GM18519 (cell line): ENCODE results near the gene ZNF541.

Source experiments
- ATAC-seq: cut with Tn5 transposase; IDR thresholded peaks from one replicate; pipeline ENCODE4 v1.9.1; 2021; ENCODE audit warnings: mild to moderate bottlenecking, moderate library complexity; ENCODE audit not compliant: unreplicated experiment, low FRiP score

The ZNF541 gene

DNA sequence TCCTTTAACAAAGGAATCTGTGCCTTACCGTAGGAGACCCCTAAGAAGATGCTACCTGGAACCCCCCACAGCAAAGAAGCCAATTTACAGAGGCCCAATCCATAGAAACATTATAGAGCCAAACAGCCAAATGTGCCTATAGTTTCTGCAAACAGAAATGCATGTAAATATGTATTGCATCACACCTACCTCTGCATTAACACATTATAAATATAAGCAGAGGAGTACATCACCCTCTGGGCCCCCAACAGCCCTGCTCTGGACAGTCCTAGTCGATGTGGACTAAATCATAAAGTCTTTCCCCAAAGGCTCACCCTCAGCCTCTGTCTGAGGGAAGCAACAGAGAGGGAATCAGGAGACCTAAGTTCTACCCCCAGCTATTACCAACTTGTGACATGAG lies 25.7 kb downstream of the ZNF541 start:
- ATAC-seq, result no peak

DNA sequence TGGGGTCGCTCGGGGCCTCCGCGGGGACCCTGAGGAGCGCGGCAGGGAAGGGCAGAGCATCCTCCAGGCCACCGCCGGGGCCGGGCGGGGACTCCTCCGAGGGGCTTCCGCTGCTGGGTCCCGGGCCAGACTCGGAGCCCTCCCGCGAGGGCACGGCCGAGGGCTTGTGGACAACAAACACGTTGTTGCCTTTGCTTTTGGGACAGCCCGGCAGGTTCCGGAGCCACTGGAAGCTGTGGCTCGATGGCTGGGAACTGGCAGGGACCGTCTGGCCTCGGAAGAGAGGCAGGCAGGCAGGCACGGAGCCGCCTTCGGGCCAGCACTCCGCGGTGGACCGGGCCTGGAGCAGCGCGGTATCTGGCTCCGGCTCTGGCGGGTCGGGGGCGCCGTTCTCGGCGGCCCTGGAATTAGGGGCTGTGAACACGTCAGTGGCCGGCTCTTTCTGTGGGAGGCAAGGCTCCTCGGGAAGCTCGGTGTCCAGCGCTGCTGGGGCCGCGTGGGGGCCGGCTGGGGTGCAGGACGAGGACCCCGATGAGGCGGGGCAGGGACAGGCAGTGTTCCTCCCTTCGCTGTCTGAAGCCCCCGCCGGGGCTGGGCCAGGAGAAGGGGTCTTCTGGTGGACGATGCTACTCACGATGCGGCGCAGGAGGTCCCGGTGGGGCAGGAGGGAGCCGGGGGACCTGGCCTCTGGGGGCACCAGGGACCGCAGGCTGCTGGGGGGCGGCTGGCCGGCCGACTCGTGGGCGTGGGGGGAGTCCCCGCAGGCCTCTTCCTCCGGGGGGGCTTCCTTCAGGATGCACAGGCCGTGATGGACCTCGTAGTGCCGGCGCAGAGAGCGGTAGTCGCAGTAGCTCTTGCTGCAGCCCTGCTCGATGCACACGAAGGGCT lies 27.6 kb downstream of the ZNF541 start:
- ATAC-seq, result no peak

DNA sequence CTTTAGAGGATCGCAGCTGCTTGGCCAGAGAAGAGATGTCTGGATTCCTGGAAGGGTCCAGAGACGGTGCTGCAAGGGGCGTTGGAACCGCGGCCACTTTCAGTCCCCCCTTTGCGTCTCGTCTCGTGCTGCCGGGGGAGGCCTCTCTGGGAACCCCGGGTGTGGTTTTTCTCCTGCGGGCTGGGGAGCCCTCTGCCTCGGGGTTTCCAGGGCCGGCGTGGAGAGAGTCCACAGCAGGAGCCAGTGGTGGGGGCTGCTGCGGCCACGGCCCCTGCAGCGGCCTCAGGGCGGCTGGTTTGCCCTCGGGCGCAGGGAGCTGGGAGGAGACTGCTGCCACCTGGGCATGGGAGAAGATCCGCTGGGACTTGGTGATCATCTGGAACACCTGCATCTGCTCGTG lies 28.5 kb downstream of the ZNF541 start:
- ATAC-seq, result no peak

DNA sequence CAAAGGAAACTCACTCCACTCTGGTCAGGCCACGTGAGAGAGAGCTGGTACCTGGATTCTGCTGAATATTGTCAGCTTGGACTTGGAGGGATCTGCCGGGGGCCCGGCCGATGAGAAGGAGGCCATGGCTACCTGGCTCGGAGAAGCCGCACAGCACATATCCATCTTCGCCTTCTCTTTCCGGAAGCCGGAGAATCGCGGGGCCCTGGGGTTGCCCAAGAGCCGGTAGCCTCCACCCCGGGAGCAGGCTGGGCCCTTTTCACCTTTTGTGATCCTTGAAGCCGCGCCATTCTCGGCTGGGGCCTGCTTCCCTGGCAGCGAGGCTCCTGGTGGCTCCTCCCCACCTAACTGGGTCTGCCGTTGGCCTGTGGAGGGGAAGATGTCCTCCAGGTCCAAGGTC lies 28.9 kb downstream of the ZNF541 start:
- no peak for ATAC-seq

DNA sequence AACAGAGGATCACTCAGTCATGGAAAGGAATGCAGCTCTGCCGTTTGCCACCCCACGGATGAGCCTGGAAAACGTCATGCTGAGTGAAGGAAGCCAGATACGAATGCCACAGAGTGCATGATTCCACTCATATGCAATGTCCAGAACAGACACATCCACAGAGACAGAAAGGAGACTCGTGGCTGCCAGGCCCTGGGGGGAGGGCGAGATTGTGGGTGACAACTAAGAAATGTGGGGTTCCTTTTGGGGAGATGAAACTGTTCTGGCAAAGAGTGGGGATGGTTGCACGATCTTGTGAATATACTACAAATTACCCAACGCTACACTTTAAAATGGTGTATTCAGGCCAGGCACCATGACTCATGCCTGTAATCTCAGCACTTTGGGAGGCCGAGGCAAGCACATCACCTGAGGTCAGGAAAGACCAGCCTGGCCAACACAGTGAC lies 30.9 kb downstream of the ZNF541 start:
- ATAC-seq, result no peak

DNA sequence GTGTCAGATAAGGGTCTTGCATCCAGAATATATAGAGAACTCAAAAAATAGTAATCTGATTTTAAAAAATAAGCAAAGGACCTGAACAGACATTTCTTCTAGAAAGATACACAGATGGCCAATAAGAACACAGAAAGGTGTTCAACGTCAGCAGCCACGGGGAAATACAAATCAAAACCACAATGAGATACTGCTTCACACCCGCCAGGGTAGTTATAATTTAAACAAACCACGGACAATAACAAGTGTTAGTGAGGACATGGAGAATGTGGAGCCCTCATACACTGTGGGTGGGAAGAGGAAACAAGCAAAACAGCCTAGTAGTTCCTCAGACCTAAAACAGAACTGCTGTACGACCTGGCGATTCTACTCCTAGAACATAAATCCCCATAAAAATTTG lies 31.4 kb downstream of the ZNF541 start:
- ATAC-seq, result no peak

DNA sequence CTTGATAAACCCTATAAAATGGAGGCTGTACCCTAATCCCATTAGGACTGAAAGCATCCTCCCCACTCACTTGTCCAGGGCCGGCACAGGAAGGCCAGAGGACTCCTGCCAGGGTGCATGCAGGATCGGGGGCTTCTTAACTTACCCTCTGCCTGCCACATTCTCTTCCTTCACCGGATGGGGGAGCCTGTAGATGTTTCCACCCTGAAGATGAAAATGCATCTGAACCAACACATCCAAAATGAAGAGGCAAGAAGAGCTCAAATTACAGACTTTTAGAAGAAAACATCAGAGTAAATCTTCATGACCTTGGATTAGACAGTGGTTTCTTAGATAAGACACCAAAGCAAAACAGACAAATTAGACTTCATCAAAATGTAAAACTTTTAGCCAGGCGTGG lies 32.2 kb downstream of the ZNF541 start:
- no peak for ATAC-seq

DNA sequence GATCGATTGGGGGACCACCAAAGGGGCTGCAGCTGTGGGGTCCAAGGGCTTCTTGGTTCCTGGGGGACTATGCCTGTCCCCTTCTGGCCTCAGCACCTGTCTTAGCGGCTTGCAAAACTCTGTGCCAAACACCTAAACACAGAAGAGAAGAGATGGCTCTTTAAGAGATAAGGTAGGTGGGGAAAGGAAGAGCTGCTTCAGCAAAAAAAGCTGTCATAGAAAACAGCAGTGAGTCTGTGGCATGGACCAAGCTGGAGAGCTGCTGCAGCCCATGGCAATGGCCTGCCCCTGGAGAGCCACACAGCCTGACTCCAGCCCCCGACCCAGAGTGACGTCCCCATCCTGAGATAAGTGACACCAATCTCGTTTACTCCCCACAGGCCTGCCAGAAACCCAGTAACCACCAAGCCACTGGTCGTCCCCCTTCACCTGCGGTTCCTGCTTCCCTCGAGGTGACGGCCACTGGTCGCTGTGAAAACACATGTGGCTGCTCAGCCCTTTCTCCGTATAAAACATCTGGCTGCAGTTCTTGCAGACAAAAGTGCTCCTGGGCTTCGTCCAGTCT lies 33.1 kb downstream of the ZNF541 start:
- ATAC-seq, result no peak

DNA sequence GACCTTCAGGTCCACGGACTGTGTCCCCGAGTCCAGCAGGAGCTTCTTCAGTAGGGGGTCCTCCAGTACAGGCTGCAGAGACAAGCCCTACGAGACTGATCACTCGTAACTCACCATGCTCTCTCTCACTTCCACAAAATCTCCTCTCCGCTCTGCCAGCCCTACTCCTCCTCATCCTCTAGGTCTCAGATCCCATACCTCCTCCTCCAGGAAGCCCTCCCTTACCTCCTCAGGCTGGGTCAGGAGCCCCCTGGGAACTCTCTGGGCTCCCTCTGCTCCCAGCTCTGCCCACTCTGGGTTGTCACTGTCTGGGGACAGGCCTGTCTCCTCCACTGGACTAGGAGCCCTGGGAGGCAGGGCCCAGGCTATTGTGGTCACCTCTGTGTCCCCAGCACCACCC lies 34.1 kb downstream of the ZNF541 start:
- no peak for ATAC-seq

DNA sequence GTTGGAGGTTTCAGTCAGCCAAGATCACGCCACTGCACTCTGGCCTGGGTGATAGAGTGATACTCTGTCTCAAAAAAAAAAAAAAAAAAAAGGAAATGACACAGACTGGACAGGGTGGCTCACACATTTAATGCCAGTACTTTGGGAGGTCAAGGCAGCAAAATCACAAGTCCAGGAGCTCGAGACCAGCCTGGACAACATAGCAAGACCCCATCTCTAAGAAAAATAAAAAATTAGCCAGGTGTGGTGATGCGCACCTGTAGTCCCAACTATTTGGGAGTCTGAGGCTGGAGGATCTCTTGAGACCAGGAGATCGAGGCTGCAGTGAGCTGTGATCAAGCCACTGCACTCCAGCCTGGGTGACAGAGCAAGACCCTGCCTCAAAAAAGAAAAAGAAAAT lies 35.5 kb downstream of the ZNF541 start:
- ATAC-seq, result no peak

DNA sequence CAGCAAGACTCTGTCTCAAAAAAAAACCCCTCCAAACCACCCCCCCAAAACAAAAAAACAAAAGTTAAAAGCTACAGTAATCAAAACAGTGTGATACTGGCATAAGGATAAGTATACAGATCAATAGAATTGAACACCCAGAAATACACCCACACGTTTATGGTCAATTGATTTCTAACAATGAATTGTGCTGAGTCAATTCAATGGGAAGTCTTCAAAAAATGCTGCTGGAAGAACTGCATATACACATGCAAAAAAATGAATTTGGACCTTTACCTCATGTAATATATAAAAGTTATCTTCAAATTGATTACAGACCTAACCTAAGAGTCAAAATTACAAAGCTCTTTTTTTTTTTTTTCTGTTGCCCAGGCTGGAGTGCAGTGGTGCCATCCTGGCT lies 38.3 kb downstream of the ZNF541 start:
- ATAC-seq, result no peak

DNA sequence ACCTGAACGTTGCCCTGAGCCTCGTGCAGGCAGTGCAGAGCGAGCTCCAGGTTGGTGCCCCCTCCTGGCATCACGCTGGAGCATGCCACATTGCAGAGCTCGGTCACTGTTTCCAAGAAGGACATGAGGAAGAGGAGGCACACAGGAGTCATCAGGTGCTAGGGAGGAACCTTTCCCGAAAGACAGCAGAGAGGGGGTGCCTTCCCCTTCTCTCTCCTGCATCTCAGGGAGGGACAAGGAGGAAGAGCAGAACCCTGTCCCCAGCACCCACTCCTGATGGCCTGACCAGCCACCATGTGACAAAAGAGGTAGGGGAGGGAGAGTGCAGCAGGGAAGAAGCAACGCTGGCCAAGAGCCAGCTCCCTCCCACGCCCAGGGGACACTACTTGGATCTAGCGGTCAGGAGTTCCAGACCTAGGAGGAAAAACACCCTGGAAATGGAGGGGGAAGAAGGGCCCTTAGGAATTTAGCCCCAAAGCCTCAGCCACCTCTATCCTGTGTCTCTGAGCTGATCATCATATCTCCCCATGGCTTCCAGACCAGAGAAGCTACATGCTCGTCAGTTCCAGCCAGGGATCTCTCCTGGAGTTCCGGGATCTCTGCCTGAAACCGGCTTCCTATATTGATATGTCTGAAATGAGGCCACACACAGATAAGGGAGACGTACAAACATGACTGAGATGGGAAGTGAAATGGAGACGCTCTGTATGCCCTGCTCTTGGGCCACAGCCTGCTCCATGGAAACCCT lies 41.1 kb downstream of the ZNF541 start:
- ATAC-seq, result no peak

DNA sequence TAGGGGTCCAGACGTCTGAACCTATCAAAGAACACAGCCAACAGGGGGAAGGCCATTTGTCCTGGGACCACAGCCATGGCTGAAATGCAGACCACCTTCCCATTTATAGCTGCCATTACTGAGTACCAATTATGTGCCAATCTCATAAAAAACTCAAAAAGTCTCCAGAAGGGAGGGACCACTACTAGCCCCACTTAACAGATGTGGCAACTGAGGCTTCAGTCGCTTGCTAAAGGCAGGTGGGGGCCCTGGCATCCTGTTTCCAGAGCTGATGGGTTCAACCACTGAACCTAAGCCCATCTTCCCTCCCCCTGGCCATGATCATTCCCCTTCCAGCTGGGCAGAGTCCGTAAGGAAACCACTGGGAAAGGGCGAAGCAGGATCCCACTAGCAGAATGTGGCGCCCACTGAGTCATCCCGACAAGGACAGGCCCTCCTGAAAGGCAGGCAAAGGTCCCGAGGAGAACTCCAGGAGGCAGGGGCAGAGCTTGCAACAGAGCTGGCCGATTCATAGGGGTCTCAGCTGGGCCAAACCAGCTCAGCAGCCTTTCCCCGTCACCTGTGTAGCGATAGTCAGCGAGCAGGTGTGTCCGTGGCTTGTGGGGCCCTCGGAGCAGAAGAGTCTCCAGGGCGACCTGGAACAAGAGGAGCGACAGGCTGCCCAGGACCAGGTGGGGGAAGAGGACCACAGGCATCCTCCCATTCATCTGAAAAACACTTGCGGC lies 43.8 kb downstream of the ZNF541 start:
- no peak for ATAC-seq

DNA sequence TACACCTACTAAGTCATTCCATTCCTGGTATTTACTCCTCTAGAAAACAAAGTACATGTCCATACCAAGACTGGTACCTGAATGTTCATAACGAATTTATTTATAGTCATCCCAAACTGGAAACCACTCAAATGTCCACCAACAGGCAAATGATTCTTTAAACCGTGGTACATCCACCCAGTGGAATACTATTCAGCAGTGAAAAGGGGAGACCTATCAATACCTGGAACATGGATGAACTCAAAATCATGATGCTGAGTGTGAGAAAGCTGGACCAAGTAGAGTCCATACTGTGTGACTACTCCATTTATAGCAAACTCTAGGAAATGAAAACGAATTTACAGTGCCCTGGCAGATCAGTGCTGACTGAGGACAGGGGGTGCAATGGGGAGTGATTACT lies 46.1 kb downstream of the ZNF541 start:
- no peak for ATAC-seq

DNA sequence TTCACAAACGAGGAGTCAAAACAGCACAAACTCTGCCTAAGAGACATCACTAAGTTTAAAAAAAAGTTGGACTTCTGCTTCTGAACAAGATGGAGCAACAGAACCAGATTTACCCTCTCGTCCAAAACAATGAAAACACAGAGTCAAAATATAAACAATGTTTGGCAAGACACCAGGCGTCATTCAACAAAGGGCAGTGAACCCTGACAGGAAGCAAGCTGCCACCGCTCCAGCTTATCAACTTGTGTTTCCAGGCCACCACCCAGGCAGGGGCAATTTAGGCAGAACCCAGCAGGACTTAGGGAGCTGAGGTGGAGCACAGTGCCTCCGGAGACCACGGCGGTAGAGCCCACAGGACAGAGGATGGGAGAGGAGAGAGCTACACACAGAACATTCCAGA lies 49.5 kb downstream of the ZNF541 start:
- no peak for ATAC-seq
